Neural cell (in vitro differentiated cells): ENCODE results near the gene ABCC8. TPM values are rescaled to one million over a fixed set of nuclear protein-coding genes. Genes with fewer than 3 reads are reported as not detected.

Experiments used
- H2AFZ ChIP-seq: fragments of 200-600, 300-800 bp; sonication (generic), shearing (Covaris generic); 2 replicates; pipeline ENCODE4 v1.6.0; 2014; ENCODE audit warnings: low read depth, mild to moderate bottlenecking, antibody characterized with exemption, low read length, moderate library complexity
- H3F3A ChIP-seq: fragments of 200-600 bp; shearing (Covaris generic); 2 replicates; pipeline ENCODE4 v1.6.1; 2016; ENCODE audit warnings: mild to moderate bottlenecking, moderate library complexity, mixed read lengths, antibody characterized with exemption, low read length; ENCODE audit not compliant: insufficient read depth, poor library complexity, severe bottlenecking
- H3K27ac ChIP-seq: fragments of 200-600, 300-800 bp; sonication (generic), shearing (Covaris generic); 2 replicates; pipeline ENCODE4 v1.5.1; 2014; ENCODE audit warnings: mild to moderate bottlenecking, low read length, moderate library complexity
- H3K27me3 ChIP-seq: fragments of 300-800, 200-600 bp; sonication (generic), shearing (Covaris generic); 2 replicates; pipeline ENCODE4 v1.6.0; 2014; ENCODE audit warnings: mild to moderate bottlenecking, low read depth, low read length, moderate library complexity; ENCODE audit not compliant: insufficient read depth
- H3K36me3 ChIP-seq: fragments of 300-800, 200-600 bp; sonication (generic), shearing (Covaris generic); 2 replicates; pipeline ENCODE4 v1.5.1; 2014; ENCODE audit warnings: mild to moderate bottlenecking, antibody characterized with exemption, low read length, moderate library complexity; ENCODE audit not compliant: insufficient read depth
- H3K4me2 ChIP-seq: fragments of 300-800, 200-600 bp; sonication (generic), shearing (Covaris generic); 2 replicates; pipeline ENCODE4 v1.6.0; 2014; ENCODE audit warnings: mild to moderate bottlenecking, low read length
- H3K4me3 ChIP-seq: fragments of 300-800, 200-600 bp; sonication (generic), shearing (Covaris generic); 2 replicates; pipeline ENCODE4 v1.5.1; 2014; ENCODE audit warnings: mild to moderate bottlenecking, low read length, moderate library complexity
- H3K79me2 ChIP-seq: fragments of 200-600 bp; shearing (Covaris generic); replicated peaks from 2 replicates; pipeline ENCODE4 v1.6.0; 2014; ENCODE audit warnings: mild to moderate bottlenecking, low read length, moderate library complexity; ENCODE audit not compliant: insufficient read depth
- H3K9ac ChIP-seq: fragments of 300-800, 200-600 bp; sonication (generic), shearing (Covaris generic); 2 replicates; pipeline ENCODE4 v1.6.1; 2016; ENCODE audit warnings: mild to moderate bottlenecking, low read length, mixed read lengths
- H3K9me2 ChIP-seq: fragments of 200-600 bp; shearing (Covaris generic); 2 replicates; pipeline ENCODE4 v1.6.1; 2016; ENCODE audit warnings: mild to moderate bottlenecking, low read length, mixed read lengths; ENCODE audit not compliant: insufficient read depth
- H3K9me3 ChIP-seq: fragments of 200-600, 300-800 bp; sonication (generic), shearing (Covaris generic); 2 replicates; pipeline ENCODE4 v1.6.1; 2016; ENCODE audit warnings: mild to moderate bottlenecking, mixed run types, low read length, moderate library complexity, mixed read lengths
- H4K20me1 ChIP-seq: fragments of 200-600 bp; shearing (Covaris generic); 2 replicates; pipeline ENCODE4 v1.6.1; 2016; ENCODE audit warnings: mild to moderate bottlenecking, mixed run types; ENCODE audit not compliant: insufficient read depth
- CTCF ChIP-seq: fragments of 450-650 bp; IDR thresholded peaks from 2 replicates; pipeline ENCODE4 v1.5.1; 2014; ENCODE audit warnings: antibody characterized with exemption, mild to moderate bottlenecking, moderate library complexity; ENCODE audit not compliant: poor library complexity, severe bottlenecking
- EZH2 ChIP-seq: fragments of 200-600, 300-800 bp; shearing (Covaris generic), sonication (generic); IDR thresholded peaks from 2 replicates; pipeline ENCODE4 v1.6.1; 2014; ENCODE audit warnings: antibody characterized with exemption, low read length, borderline replicate concordance, mild to moderate bottlenecking; ENCODE audit not compliant: insufficient read depth, poor library complexity, severe bottlenecking
- MXI1 ChIP-seq: fragments of 450-650 bp; conservative IDR thresholded peaks from 2 replicates; pipeline ENCODE4 v1.6.1; 2014; ENCODE audit warnings: antibody characterized with exemption, mild to moderate bottlenecking; ENCODE audit not compliant: poor library complexity, severe bottlenecking
- POLR2AphosphoS5 ChIP-seq: IDR thresholded peaks from 2 replicates; pipeline ENCODE4 v1.6.1; 2012
- REST ChIP-seq: IDR thresholded peaks from 2 replicates; pipeline ENCODE4 v1.6.1; 2012; ENCODE audit warnings: borderline replicate concordance
- SMC3 ChIP-seq: fragments of 450-650 bp; conservative IDR thresholded peaks from 2 replicates; pipeline ENCODE4 v1.6.1; 2014; ENCODE audit warnings: antibody characterized with exemption, mild to moderate bottlenecking, moderate library complexity; ENCODE audit not compliant: poor library complexity
- TAF1 ChIP-seq: IDR thresholded peaks from 2 replicates; pipeline ENCODE4 v1.6.1; 2012; ENCODE audit warnings: low read depth
- polyA plus RNA-seq: library from polyadenylated mRNA; depleted of rRNA; stranded (reverse); fragments of >200 nt; gene quantifications from 2 replicates; pipeline ENCODE4 v1.2.3, GENCODE V29; 2014

ABCC8 gene
- polyA plus RNA-seq, 1 donor from 2014 or later, result 13.2 TPM

- H3K9me3 ChIP-seq, result no peaks in the 10 kb centered on the region
- no peaks in the 10 kb centered on the region for H3F3A ChIP-seq
- H3K27ac ChIP-seq, result no peak overlapping the region
- H3K79me2 ChIP-seq, result no peaks in the 10 kb centered on the region
- H3K9ac ChIP-seq, result peak overlapping the region; percentile 17
- H3K27me3 ChIP-seq, result peaks cover 28% of the 10 kb centered on the region
- no peaks in the 10 kb centered on the region for H3K9me2 ChIP-seq
- no peaks in the 10 kb centered on the region for H3K36me3 ChIP-seq
- H4K20me1 ChIP-seq, result no peaks in the 10 kb centered on the region
- peak overlapping the region; percentile 39 for H3K4me3 ChIP-seq
- H2AFZ ChIP-seq, result no peak overlapping the region
- TF ChIP-seq POLR2AphosphoS5 (no peak), CTCF (no peak), TAF1 (no peak), REST (no peak), EZH2 (no peak), MXI1 (no peak), SMC3 (no peak)
- no peak overlapping the region for H3K4me2 ChIP-seq
Observed at GRCh38 chr11:17479284-17480214, 2.9 kb upstream of the ABCC8 start.

- no peaks in the 10 kb centered on the region for H3K79me2 ChIP-seq
- H3K27me3 ChIP-seq, result peaks cover 35% of the 10 kb centered on the region
- no peaks in the 10 kb centered on the region for H3F3A ChIP-seq
- H3K9ac ChIP-seq, result no peak overlapping the region
- TF ChIP-seq CTCF, result no peak
- no peak overlapping the region for H2AFZ ChIP-seq
- H4K20me1 ChIP-seq, result no peaks in the 10 kb centered on the region
- H3K4me2 ChIP-seq, result no peak overlapping the region
- H3K4me3 ChIP-seq, result no peak overlapping the region
- no peak overlapping the region for H3K27ac ChIP-seq
- H3K36me3 ChIP-seq, result no peaks in the 10 kb centered on the region
- no peaks in the 10 kb centered on the region for H3K9me2 ChIP-seq
- H3K9me3 ChIP-seq, result no peaks in the 10 kb centered on the region
Observed at GRCh38 chr11:17478070-17478469, 1.4 kb upstream of the ABCC8 start.
